GM18861 (cell line): ENCODE measurements around the gene ATF7.
"Not testable (repeated sequence)": the region's sequence is repeated elsewhere in the genome, so short reads cannot be mapped to it uniquely, and the experiment has no call there.

Experiments
- ATAC-seq: cut with Tn5 transposase; IDR thresholded peaks from one replicate; pipeline ENCODE4 v1.9.1; 2021; ENCODE audit not compliant: unreplicated experiment

The ATF7 gene

DNA sequence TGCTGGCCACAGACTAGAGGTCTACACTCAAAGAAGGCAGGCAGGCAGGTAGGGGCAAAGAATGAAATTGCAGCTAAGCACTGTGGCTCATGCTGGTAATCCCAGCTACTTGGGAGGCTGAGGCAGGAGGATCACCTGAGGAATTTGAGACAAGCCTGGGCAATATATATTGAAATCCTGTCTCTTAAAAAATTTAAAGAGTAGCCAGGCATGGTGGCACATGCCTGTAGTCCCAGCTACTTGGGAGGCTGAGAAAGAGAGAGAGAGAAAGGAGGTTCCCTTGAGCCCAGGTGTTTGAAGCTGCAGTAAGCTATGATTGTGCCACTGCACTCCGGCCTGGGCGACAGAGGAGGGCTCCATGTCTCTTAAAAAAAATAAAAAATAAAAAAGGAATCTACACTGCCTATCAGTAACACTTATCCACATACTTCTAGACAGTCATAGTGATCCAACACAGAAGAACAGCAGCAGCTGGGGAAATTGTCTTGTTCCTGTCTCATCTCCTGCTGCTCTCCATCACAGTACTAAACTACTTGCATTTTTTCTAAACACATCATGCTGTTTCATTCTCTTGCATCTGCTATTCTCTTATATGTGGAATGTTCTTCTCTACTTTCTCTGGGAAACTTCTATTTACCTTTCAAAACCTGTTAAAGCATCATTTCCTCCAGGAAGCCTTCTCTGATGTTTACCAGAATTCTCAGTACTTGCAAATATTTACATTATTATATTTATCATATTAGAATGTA lies 57.2 kb downstream of the ATF7 start:
- no peak for ATAC-seq

DNA sequence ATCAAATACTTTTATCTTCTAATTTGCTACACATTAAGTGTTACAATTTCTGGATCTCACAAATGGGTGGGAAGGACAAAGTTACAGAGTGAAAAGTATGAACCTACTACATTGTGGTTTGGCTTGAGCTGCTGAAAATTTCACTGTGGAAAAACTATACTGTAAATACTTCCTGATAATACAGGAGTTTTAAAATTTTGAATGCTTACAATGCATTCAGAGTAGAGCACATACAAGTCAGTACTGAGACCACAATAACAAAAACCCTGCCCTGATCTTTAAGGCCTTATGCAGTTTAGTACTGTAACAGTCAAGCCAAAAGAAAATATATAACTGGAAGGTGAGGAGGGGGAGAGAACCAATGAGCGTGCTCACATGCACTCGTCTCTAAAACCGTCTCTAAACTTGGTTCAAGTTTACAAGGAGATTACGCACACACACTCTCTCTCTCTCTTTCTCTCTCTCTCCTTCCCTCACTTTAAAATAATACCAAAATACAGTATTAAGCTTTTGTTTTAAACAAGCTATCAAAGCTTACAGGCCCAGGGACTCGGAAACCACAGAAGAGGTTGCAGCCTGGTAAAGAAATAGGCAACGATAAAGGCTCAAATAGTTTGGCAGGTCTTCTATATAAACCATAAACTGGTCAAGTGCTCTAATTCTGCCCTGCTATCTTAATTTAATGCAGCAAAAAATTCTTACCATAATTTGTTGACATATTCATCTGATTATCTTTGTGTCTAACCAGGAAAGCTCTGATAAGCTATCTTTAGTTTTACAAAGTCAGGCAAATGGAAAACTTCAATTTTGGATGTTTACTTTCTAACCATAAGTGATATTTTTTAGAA lies 58.0 kb downstream of the ATF7 start:
- no peak for ATAC-seq

DNA sequence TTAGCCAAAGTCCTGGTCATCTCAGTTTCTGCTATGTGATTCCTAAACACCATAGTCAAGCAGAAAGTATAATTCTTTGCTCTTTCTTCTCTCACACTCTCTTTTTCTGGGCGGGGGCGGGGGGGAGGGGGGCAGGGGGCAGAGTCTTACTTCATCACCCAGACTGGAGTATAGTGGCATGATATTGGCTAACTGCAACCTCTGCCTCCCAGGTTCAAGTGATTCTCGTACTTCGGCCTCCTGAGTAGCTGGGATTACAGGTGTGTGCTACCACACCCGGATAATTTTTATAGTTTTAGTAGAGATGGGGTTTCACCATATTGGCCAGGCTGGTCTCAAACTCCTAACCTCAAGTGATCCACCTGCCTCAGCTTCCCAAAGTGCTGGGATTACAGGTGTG lies 60.8 kb downstream of the ATF7 start:
- not testable (repeated sequence) for ATAC-seq

DNA sequence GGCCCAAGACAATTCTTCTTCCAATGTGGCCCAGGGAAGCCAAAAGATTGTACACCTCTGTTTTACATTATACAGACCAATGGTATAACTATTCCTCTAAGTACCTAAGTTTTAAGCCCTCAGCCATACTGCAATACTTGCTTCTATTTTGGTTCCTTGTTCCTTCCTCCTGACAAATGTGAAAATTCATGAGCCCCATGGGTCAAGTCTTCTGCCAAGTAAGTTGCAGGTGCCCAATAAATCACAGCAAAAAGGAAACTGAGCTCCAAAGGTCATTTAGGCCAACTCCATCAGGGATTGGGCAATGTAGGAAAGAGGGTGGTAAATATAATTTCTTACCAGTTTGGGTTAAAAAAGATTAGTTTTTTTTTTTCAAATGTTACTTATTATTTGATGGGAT lies 61.2 kb downstream of the ATF7 start:
- ATAC-seq, result no peak

DNA sequence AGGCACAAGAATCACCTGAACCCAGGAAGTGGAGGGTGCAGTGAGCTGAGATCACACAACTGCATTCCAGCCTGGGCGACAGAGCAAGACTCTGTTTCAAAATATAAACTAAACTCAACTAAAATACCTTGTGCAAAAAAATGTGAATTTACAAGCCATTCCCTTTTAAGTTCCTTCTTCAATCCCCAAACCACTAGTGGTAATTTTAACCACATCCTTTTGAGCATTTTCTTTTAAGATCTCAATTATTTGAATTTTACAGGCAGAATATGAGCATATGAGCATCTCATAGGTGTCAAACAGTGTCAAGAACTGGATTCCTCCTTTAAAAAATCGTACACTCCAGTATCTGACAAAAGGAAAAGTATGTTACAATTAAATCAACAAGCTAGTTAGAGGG lies 61.9 kb downstream of the ATF7 start:
- ATAC-seq, result no peak

DNA sequence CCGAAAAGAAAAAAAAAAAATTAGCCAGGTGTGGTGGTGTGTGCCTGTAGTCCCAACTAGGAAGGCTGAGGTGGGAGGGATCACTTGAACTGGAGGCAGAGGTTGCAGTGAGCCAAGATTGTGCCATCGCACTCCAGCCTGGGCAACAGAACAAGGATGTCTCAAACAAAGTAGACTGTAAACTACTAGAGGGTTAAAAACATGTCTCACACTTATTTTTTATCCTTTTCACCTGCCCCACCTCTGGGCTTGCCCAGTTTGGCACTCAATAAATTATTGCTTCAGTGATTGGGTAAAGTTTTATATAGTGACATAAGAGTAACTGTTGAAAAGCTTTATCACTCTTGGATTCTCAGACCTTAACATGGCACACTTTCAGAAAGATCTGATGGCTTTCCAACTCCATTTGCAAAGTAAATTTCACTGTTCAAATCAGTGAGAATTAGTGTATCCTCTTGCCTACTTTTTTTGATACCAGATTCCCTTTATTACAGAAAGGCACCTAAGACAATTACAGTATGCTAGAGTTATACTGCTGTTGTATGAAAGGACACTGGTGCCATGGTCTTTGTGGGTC lies 62.6 kb downstream of the ATF7 start:
- no peak for ATAC-seq

DNA sequence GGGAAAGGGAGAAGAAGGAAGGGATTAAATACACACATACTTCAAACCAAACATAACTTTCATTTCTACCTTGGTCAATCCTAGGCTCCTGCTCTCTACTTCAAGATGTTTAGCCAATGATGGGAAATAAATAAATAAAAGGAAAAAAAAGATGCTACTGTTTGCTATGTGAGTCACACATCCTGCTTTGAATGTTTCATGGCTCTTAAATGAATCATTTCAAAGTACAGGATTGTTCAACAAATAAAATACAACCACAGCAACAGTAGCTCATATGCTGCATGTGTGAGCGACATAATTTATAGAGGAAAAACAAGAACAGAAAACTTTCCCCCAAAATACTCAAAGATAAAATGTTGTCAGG lies 64.6 kb downstream of the ATF7 start:
- no peak for ATAC-seq

DNA sequence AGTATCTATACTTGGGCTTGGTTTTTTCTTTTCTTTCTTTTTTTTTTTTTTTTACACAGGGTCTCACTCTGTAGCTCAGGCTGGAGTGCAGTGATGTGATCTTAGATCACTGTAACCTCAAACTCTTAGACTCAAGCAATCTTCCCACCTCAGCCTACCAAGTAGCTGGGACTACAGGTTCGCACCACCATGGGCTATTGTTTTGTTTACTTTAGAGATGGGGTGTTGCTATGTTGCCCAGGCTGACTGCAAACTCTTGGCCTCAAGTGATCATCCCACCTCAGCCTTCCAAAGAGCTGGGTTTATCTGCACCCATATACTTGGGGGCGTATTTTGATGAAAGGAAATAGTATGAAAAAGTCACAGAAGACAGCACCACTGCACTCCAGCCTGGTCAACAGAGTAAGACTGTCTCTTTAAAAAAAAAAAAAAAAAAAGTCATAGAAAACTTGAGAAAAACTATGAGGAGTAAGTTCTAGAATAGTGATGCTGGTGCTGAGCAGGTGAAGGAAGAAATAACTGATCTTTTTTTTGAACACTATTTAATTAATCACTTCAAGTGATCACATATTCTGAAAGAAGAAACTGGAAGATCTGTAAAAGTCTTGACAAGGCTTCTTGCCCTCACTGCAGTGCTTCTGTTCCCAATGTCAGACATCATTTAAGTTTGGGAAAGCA lies 65.1 kb downstream of the ATF7 start:
- no peak for ATAC-seq

DNA sequence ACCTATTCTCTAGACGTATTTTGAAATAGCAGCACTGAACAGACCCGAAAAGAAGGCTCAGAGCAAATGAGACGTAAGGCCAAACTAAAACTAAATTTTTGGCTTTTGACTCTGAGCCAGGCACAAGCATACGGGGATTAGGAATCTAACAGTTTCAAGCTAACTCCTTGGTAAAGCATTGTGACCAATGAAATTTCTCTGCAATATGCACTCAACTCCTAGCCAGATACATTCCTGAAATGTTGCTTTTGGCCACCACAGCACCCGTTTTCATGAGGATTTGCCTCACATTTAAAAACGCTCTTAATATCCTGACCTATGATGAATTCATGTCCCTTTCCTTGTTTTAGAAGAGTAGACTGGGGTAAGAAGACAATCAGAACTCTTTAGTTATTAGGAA lies 65.8 kb downstream of the ATF7 start:
- ATAC-seq, result no peak

DNA sequence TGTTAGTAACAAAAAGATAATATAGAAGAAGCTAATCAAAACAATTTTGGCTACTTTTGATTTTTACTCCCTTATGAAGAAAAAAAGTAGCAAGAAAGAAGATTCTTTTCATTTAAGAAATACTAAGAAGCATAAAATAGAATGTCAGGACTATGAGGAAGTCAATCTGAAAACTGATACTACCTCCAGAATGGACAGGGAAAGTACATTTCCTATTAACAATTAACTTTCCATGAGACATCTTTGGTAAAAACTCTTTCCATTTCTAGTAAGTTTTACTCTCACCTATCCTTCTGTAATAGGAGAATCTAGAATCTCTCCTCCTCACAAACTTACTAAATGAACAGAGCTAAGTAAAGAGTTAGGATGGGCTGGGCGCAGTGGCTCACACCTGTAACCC lies 67.6 kb downstream of the ATF7 start:
- ATAC-seq, result peak; percentile 52

DNA sequence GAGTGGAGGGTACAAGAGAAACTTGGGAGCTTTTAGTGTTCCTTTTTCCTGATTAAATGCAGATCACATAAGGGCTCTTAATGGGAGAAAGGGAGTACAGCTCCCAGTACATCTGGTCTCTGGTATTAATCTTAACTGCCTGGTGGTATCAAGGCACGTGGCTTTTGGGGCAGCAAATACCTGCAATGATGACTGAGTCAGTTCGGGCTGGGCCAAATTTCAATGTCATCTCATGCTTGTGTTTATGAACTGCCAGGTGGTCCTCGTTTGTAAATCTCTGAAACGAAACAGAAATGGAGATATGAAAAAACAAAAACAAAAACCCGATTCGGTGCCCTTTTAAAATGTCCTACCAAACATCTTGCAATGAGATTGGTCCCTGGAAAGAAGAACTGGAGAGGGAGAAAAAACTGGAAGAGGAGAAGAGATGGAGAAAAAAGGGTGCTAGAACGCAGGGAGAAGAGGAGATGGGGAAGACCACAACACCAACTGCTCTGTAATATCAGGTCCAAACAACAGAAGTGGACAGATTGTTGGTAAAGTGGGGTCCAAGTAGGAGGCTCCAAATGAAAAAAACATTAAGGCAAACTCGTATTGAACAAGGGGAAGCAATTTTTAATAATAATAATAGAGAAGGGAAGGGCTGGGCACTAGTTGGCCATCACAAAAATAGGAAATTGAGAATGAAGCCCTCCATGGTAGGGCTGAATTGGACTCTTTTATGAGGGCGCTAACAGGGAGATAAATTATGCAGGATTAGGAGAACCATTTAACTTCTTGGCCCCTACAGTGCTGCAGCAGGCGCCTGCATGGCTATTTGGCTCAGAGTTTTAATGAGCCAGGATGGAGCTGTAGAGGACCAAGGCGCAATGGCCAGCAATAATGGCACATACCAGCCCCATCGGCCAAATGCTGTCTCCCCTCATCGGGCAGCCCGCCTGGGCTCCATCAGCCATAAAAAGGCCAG lies 73.5 kb downstream of the ATF7 start:
- no peak for ATAC-seq

DNA sequence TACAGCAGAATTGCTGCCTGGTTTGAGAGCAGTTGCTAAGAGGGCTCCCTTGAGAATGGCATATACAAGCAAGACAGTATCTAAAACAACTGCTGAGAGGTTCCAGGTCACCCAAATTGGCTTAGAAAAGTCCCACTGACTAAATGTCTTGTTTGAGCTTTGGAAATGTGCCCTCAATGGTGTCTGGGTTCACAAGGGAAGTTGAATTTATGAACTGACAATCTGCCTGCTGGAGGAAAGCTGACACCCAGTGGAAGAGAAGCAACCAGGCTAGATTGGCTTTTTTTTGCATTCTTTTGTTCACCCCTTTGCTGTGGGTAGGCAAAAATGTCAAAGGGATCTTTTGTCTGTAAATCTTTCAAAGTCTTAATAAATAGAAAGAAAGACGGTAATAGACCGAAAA lies 74.3 kb downstream of the ATF7 start:
- ATAC-seq, result no peak

DNA sequence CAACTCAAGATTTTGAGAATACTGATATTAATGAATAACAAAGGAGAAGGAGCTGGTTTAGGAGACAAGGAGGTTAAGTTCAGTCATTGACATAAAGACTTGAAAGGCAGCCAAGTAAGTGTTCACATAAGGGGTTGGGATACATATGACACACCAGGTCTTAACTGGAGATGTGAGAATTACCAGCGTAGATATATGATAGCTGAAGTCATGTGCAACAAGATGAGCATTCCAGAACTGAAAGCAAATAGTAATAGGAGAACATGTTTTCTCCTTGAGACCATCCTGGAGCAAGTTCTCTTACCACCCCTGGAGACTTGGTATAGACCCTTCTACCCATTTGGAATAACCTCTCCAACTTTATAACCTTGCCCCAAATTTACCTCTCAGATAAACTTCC lies 75.6 kb downstream of the ATF7 start:
- no peak for ATAC-seq

DNA sequence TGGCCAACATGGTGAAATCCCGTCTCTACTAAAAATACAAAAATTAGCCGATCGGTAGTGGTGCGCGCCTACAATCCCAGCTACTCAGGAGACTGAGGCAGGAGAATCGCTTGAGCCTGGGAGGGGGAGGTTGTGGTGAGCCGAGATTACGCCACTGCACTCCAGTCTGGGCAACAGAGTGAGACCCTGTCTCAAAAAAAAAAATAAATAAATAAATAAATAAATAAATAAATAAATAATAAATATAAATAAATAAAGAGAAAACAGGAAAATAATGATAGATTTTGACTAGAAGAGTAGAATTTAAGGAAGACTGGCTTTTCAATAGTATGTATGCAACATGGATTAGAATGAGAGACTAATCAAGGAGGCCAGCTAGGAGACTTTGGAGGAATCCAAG lies 76.1 kb downstream of the ATF7 start:
- not testable (repeated sequence) for ATAC-seq

DNA sequence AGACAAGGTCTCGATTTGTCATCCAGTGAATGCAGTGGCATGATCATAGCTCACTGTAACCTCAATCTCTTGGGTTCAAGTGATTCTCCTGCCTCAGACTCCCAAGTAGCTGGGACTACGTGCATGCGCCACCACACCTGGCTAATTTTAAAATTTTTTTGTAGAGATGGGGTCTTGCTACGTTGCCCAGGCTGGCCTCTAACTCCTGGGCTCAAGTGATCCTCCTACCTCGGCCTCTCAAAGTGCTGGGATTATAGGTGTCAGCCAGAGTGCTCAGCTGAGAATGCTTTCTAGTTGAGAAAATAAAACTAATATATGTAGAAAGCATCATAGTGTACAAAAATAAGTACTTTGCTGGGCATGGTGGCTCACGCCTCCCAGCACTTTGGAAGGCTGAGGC lies 77.8 kb downstream of the ATF7 start:
- ATAC-seq, result not testable (repeated sequence)

DNA sequence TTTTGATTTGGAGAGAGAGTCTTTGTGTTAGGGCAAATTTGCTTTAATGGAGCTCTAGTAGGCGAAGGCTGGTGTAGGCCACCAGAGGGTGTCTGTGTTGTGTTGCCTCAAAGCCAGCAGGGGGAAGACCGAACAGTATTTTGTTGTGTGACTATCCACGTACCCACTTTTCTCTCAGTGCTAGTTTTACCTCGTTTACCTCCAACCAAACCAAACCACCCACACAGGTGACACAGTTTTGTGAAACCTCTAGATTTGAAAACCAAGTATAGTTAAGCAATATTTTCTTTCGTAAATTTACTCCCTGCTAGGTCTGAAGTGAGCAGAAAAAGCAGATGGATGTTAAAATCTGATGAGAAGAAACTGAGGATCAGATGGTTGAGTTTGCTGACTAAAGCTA lies 82.6 kb downstream of the ATF7 start:
- ATAC-seq, result peak; percentile 88

DNA sequence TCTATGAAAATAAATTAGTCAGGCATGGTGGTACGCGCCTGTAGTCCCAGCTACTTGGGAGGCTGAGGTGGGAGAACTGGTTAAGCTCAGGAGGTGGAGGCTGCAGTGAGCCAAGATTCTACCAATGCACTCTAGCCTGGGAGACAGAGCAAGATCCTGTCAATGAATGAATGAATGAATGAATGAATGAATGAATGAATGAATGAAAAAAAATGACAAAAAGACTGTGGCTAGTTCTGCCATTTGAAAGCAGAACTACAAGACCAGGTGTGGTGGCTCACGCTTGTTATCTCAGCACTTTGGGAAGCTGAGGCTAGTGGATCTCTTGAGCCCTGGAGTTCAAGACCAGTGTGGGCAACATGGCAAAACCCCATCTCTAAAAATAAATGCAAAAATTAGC lies 86.7 kb downstream of the ATF7 start:
- no peak for ATAC-seq

DNA sequence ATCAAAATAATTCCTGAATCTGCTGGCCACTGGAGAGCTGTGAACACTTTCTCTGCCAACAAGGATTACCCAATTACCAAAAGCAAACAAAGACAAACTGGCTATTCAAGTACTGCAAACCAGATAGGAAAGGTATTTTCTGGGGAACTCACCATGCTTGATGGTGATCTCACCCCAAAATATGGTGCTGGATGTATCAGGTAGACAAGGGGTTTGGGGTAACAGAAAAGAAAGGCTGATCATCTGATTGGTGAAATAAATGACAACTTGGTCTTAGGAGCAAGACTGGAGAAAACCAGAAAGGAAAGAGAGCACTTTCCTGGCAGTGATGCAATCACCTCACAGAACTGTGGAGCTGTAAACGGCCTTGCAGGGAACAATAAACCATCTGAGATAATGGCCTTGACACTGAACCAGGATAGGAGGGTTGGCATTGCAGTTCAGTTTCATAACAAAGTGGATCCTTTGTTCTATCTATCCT lies 87.9 kb downstream of the ATF7 start:
- ATAC-seq, result no peak

DNA sequence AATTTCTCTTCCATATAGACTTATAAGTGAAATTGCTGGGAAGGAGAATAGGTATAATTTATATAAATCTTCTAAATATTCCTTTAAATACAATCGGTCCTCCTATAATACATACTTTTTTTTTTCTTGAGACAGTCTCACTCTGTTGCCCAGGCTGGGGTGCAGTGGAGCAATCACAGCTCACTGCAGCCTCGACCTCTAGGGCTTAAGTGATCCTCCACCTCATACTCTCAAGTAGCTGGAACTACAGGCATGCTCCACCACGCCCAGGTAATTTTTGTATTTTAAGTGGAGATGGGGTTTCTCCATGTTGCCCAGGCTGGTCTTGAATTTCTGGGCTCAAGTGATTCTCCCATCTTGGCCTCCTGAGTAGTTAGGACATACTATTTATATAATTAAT lies 89.2 kb downstream of the ATF7 start:
- no peak for ATAC-seq

DNA sequence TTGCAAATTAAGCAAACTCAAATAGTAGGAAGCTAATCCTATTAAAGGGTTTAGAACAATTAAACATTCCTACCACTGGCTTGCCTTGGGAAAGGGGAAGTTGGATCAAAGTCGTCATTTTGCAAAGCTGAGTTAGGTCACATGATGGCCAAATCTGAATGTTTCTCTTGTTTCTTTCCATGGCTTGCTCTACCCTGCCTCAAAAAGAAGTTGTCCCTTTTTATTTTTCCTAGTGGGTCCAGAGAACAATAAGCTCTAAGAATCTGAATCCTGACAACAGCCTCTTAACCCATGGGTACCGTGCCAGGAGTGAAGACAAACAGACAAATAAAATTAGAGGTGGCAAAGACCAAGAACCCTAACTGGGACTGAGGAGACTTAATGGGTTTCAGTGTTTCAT lies 92.7 kb downstream of the ATF7 start:
- no peak for ATAC-seq
